A673 (cell line): Measurements from ENCODE around the gene MOSPD3. TPM values are rescaled to one million over a fixed set of nuclear protein-coding genes. Genes with fewer than 3 reads are reported as not detected.

Experiments used
- BruUV-seq: library from RNA; stranded (reverse); fragments of 400-500 nt; replicated peaks from 2 replicates; lab custom pipeline; 2021; lab: Mats Ljungman, UMichigan
- CTCF ChIA-PET: fragments of 300-600 bp; sonication (Branson Sonifier 250); formaldehyde crosslinking; loops from one replicate; lab custom pipeline; 2022; ENCODE audit warnings: antibody characterized with exemption; lab: Charles Lee
- POLR2A ChIA-PET: fragments of 300-600 bp; sonication (Branson Sonifier 250); formaldehyde crosslinking; loops from one replicate; lab custom pipeline; 2022; ENCODE audit warnings: antibody characterized with exemption; ENCODE audit not compliant: low non-redundant PET; lab: Charles Lee
- DNase-seq: peaks from one replicate; pipeline ENCODE4 v3.0.0-alpha.2; 2015; ENCODE audit warnings: low spot score
- H3K27ac ChIP-seq: fragments of 200-600 bp; sonication (generic); 2 replicates; pipeline ENCODE4 v1.5.1; 2016; ENCODE audit warnings: mixed run types, low read depth, mild to moderate bottlenecking, mixed read lengths, antibody characterized with exemption, low read length; ENCODE audit not compliant: poor library complexity, severe bottlenecking
- H3K27me3 ChIP-seq: fragments of 200-600 bp; sonication (generic); replicated peaks from 2 replicates; pipeline ENCODE4 v1.6.1; 2017; ENCODE audit warnings: mixed run types, low read depth, mild to moderate bottlenecking, mixed read lengths, antibody characterized with exemption, low read length; ENCODE audit not compliant: insufficient read depth, poor library complexity
- H3K36me3 ChIP-seq: fragments of 200-600 bp; sonication (generic); 2 replicates; pipeline ENCODE4 v1.6.1; 2016; ENCODE audit warnings: mixed run types, mild to moderate bottlenecking, mixed read lengths, antibody characterized with exemption, low read length; ENCODE audit not compliant: insufficient read depth, poor library complexity, severe bottlenecking
- H3K4me1 ChIP-seq: fragments of 200-600 bp; sonication (generic); 2 replicates; pipeline ENCODE4 v1.6.1; 2017; ENCODE audit warnings: mixed run types, mild to moderate bottlenecking, mixed read lengths, antibody characterized with exemption, low read length; ENCODE audit not compliant: insufficient read depth, poor library complexity, severe bottlenecking
- H3K4me3 ChIP-seq: fragments of 200-600 bp; sonication (generic); 2 replicates; pipeline ENCODE4 v1.5.1; 2016; ENCODE audit warnings: low read depth, mixed run types, mild to moderate bottlenecking, mixed read lengths, low read length; ENCODE audit not compliant: poor library complexity, severe bottlenecking
- H3K9me3 ChIP-seq: fragments of 200-600 bp; sonication (generic); 2 replicates; pipeline ENCODE4 v1.6.1; 2016; ENCODE audit warnings: mixed run types, low read depth, mild to moderate bottlenecking, mixed read lengths, antibody characterized with exemption, low read length; ENCODE audit not compliant: poor library complexity, severe bottlenecking
- EZH2 ChIP-seq: fragments of 200-600 bp; sonication (generic); IDR thresholded peaks from 2 replicates; pipeline ENCODE4 v1.6.1; 2017; ENCODE audit warnings: borderline replicate concordance, low read depth, mild to moderate bottlenecking, mixed read lengths, antibody characterized with exemption, low read length; ENCODE audit not compliant: poor library complexity, severe bottlenecking
- intact Hi-C: fragments of 100-400 bp; cut with micrococcal nuclease; formaldehyde crosslinking; loops from one replicate; pipeline ENCODE4 v1.10.0; 2022; ENCODE audit not compliant: unreplicated experiment
- total RNA-seq: library from RNA; stranded (reverse); gene quantifications from 2 replicates; pipeline ENCODE4 v1.2.3, GENCODE V29; 2021
- TF ChIP-seq, protein P1 (sequence below): fragments of 300-800, 200-600 bp; sonication (generic); conservative IDR thresholded peaks from 2 replicates; pipeline ENCODE4 v1.5.1; 2017; ENCODE audit warnings: low read depth, mild to moderate bottlenecking, antibody characterized with exemption, low read length, moderate library complexity, mixed read lengths

MOSPD3 gene
- total RNA-seq, 1 experiment from 2014 or later, result 17.3 TPM

DNA sequence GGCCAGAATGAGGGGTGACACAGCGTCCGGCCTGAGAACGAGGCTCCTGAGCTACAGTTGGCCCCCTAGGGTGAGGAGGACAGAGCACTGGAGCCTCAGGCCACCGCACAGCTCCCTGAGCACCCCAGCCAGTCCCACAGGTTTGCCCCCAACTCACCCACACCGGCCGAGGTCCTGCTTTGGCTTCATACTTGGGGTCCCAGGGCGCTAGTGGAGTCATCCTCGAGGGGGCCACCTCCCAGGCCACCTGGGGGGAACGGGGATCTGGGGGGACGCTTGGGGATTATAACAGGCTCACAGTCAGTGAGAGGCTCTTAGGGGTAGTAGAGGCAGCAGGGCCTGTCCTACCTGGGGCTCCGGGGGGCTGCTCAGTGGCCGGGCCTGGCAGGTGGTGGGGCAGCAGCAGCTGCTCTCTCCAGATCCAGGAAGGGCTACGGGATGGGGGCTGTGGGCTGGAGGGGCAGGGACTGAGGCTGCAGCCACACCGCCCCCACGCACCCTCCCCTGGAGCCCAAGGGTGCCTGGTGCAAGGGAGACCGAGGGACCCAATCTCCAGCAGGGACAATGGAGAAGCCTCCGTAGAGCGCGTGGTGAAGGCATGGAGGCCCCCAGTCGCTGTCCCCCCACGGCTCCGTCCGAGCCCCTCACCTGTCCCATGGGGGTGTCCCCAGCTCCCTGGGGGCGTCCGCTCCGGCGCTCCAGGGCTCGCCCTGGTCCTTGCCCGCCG is 39.2 kb upstream of the MOSPD3 start:
- ChIA-PET POLR2A (no interaction called here), CTCF (interaction anchor here (0.6 kb wide), 1 partner anchor 9 kb away, joined by 5 read pairs; no protein-coding TSS in a partner anchor)
- BruUV-seq, result no TSS peak
- intact Hi-C loops, result no loop called here
- Histone ChIP-seq H3K4me1 (peaks cover 14% of the 10 kb centered on the region), H3K27ac (no peak overlapping the region), H3K4me3 (no peak overlapping the region), H3K9me3 (no peaks in the 10 kb centered on the region), H3K36me3 (peaks cover 7% of the 10 kb centered on the region), H3K27me3 (no peaks in the 10 kb centered on the region)
- TF ChIP-seq, protein P1, sequence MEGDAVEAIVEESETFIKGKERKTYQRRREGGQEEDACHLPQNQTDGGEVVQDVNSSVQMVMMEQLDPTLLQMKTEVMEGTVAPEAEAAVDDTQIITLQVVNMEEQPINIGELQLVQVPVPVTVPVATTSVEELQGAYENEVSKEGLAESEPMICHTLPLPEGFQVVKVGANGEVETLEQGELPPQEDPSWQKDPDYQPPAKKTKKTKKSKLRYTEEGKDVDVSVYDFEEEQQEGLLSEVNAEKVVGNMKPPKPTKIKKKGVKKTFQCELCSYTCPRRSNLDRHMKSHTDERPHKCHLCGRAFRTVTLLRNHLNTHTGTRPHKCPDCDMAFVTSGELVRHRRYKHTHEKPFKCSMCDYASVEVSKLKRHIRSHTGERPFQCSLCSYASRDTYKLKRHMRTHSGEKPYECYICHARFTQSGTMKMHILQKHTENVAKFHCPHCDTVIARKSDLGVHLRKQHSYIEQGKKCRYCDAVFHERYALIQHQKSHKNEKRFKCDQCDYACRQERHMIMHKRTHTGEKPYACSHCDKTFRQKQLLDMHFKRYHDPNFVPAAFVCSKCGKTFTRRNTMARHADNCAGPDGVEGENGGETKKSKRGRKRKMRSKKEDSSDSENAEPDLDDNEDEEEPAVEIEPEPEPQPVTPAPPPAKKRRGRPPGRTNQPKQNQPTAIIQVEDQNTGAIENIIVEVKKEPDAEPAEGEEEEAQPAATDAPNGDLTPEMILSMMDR, result no peak
- TF ChIP-seq EZH2, result no peak
- DNase-seq, result no peak

DNA sequence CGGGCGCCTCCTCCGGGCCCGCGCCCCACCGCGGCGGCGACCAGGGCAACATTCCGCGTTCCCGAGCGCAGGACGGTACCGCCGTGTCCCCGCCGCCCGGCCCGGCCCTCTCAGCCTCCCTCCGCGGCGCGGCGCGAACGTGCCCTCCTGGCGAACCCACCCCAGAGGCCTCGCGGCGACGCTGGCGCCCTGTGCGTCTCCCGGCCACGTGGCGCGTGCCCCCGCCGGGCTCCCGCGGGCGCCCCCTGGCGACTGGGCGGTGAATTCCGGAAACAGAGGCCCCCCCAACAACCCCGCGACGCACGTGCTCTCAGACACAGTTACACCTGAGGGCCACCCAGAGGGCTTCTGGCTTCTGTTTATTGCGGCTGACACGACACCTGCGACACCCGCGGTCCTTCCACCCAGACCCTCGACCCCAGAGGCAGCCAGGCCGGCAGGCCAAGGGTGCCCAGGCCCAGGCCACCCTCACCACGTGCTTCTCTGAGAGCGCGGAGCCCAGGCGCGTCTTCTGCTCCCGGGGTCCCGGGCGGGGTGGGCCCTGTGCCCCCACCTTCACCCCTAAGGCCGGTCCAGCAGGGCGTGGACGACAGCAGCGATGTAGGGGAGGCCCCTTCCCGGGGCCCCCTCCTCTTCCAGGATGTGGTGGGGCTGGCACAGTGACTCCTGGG is 38.5 kb upstream of the MOSPD3 start, which contains the start of gene SAP25:
TSS of gene SAP25 (minus strand) at position 210 of the 671 bp plus-strand sequence. CDS start at position 52, 158 bp downstream.
- DNase-seq, result no peak
- TF ChIP-seq EZH2, result no peak
- TF ChIP-seq, protein P1, result 0 out of 2 replicates have a peak, but pooled peaks have one; percentile 12
- Histone ChIP-seq H3K27ac (no peak within 1 kb of the TSS), H3K4me3 (no peak within 1 kb of the TSS), H3K27me3 (no peaks in the 10 kb centered on the region), H3K4me1 (peaks cover 14% of the 10 kb centered on the region), H3K36me3 (peaks cover 11% of the 10 kb centered on the region), H3K9me3 (no peaks in the 10 kb centered on the region)
- BruUV-seq, result no TSS peak
- intact Hi-C loops, result no loop called here
- ChIA-PET POLR2A (no interaction called here), CTCF (interaction anchor here (0.6 kb wide), 1 partner anchor 10 kb away, joined by 5 read pairs; no protein-coding TSS in a partner anchor)

GRCh38 chr7:100574362-100575205 is 37.8 kb upstream of the MOSPD3 start:
- no peak overlapping the region for H3K27ac ChIP-seq
- DNase-seq, result no peak
- no peaks in the 10 kb centered on the region for H3K27me3 ChIP-seq
- peaks cover 11% of the 10 kb centered on the region for H3K36me3 ChIP-seq
- POLR2A ChIA-PET, result no interaction called here
- CTCF ChIA-PET, result no interaction called here
- TF ChIP-seq, protein P1, result no peak
- TF ChIP-seq EZH2, result no peak
- intact Hi-C loops, result no loop called here
- peaks cover 8% of the 10 kb centered on the region for H3K4me1 ChIP-seq
- H3K9me3 ChIP-seq, result no peaks in the 10 kb centered on the region
- H3K4me3 ChIP-seq, result no peak overlapping the region
- no TSS peak for BruUV-seq
